B cell (primary cell): Measurements from ENCODE around the gene ABLIM1. TPM values are rescaled to one million over a fixed set of nuclear protein-coding genes. Genes with fewer than 3 reads are reported as not detected.
A peak's percentile ranks its signal among the peaks of the same experiment; 100 is the strongest.

ENCODE experiments used
- ATAC-seq: fragments of 200-7000 bp; cut with Tn5 transposase; one replicate; pipeline ENCODE4 v1.10.0; 2021; ENCODE audit warnings: low read depth, mild to moderate bottlenecking, moderate number of reproducible peaks, moderate library complexity
- CTCF ChIA-PET: fragments of 350-600 bp; sonication (Branson Sonifier 250); formaldehyde crosslinking; loops from one replicate; lab custom pipeline; 2021; ENCODE audit warnings: antibody characterized with exemption, inconsistent platforms; lab: Charles Lee
- POLR2A ChIA-PET: fragments of 350-600 bp; sonication (Branson Sonifier 250); formaldehyde crosslinking; loops from one replicate; lab custom pipeline; 2021; ENCODE audit warnings: antibody characterized with exemption; lab: Charles Lee
- DNase-seq: peaks from one replicate; pipeline ENCODE4 v3.0.0; 2013
- H2AFZ ChIP-seq: 2 replicates; pipeline ENCODE4 v1.6.1; 2012; ENCODE audit warnings: mild to moderate bottlenecking, low read depth, low read length; ENCODE audit not compliant: insufficient read depth, poor library complexity, severe bottlenecking
- H3K27ac ChIP-seq, 2 donors: 1 replicate in 1 of 2; 2 replicates in 1 of 2; pipeline ENCODE4 v1.5.1; 2012 to 2013; ENCODE audit warnings: low read length in 2 of 2, mild to moderate bottlenecking in 2 of 2, moderate library complexity in 1 of 2
- H3K27me3 ChIP-seq, 4 experiments: fragments of 200-600 bp in 1 of 4; sonication (generic) in 1 of 4; replicated peaks in 1 of 4; 1 replicate in 2 of 4; 2 replicates in 2 of 4; pipeline versions ENCODE4 v1.6.1 to v1.7.0; 2013 to 2016; ENCODE audit warnings: low read length in 3 of 4, mild to moderate bottlenecking in 2 of 4, mixed read lengths in 1 of 4, moderate library complexity in 1 of 4; ENCODE audit not compliant: insufficient read depth in 4 of 4, control insufficient read depth in 3 of 4; ENCODE audit errors: control extremely low read depth in 1 of 4
- H3K36me3 ChIP-seq, 2 experiments: replicated peaks in 1 of 2; 1 replicate in 1 of 2; 2 replicates in 1 of 2; pipeline versions ENCODE4 v1.6.1 to v1.7.1; 2013; ENCODE audit warnings: low read length in 1 of 2; ENCODE audit not compliant: insufficient read depth in 2 of 2, control insufficient read depth in 1 of 2; ENCODE audit errors: control extremely low read depth in 1 of 2, extremely low read depth in 1 of 2
- H3K4me1 ChIP-seq, 2 donors: fragments of 200-600 bp in 1 of 2; sonication (generic) in 1 of 2; 1 replicate in 1 of 2; 2 replicates in 1 of 2; pipeline versions ENCODE4 v1.5.1 to v1.6.1; 2013 to 2017; ENCODE audit warnings: low read length in 2 of 2; ENCODE audit not compliant: control insufficient read depth in 2 of 2, insufficient read depth in 2 of 2
- H3K4me2 ChIP-seq: replicated peaks from 2 replicates; pipeline ENCODE3; 2012; ENCODE audit warnings: mild to moderate bottlenecking, low read depth, low read length; ENCODE audit not compliant: poor library complexity, severe bottlenecking
- H3K4me3 ChIP-seq, 5 experiments: fragments of 200-600 bp in 1 of 5; sonication (generic) in 1 of 5; 1 replicate in 3 of 5; 2 replicates in 2 of 5; pipeline versions ENCODE4 v1.5.1 to v1.7.0; 2011 to 2016; ENCODE audit warnings: low read length in 4 of 5, mild to moderate bottlenecking in 4 of 5, low read depth in 2 of 5, control low read depth in 1 of 5, moderate library complexity in 1 of 5; ENCODE audit not compliant: insufficient read depth in 1 of 5; ENCODE audit errors: control extremely low read depth in 1 of 5, extremely low read depth in 1 of 5
- H3K79me2 ChIP-seq: fragments of 200-600 bp; sonication (generic); one replicate; pipeline ENCODE4 v1.6.0; 2016; ENCODE audit warnings: low read length; ENCODE audit not compliant: control insufficient read depth, insufficient read depth
- H3K9ac ChIP-seq: fragments of 200-600 bp; sonication (generic); 2 replicates; pipeline ENCODE4 v1.6.1; 2017; ENCODE audit warnings: mild to moderate bottlenecking, low read length, moderate library complexity
- H3K9me3 ChIP-seq, 3 donors: one replicate each; pipeline versions ENCODE4 v1.6.1 to v1.7.1; 2013; ENCODE audit warnings: low read length in 2 of 3; ENCODE audit not compliant: control insufficient read depth in 2 of 3, insufficient read depth in 1 of 3; ENCODE audit errors: control extremely low read depth in 1 of 3
- H4K20me1 ChIP-seq: 2 replicates; pipeline ENCODE4 v1.6.0; 2012; ENCODE audit warnings: mild to moderate bottlenecking, low read length; ENCODE audit not compliant: insufficient read depth, control insufficient read depth, poor library complexity, severe bottlenecking
- H3K27ac Mint-ChIP-seq: one replicate; pipeline ENCODE4 v1.8.0; 2021; ENCODE audit warnings: mixed read lengths
- H3K27me3 Mint-ChIP-seq: one replicate; pipeline ENCODE4 v1.8.0; 2021; ENCODE audit warnings: mixed read lengths
- H3K4me1 Mint-ChIP-seq: one replicate; pipeline ENCODE4 v1.8.0; 2021; ENCODE audit warnings: mixed read lengths
- H3K4me3 Mint-ChIP-seq: one replicate; pipeline ENCODE4 v1.8.0; 2021; ENCODE audit warnings: mixed read lengths
- H3K9me3 Mint-ChIP-seq: one replicate; pipeline ENCODE4 v1.8.0; 2022; ENCODE audit warnings: mixed read lengths; ENCODE audit not compliant: insufficient read depth
- EZH2 ChIP-seq: IDR thresholded peaks from 2 replicates; pipeline ENCODE4 v1.6.1; 2012; ENCODE audit warnings: borderline replicate concordance, low read depth, mild to moderate bottlenecking, moderate library complexity, low read length; ENCODE audit not compliant: insufficient read depth, poor library complexity, severe bottlenecking
- WGBS: methylation state at CpG from one replicate; pipeline ENCODE4 v1.1.5; 2013; ENCODE audit warnings: missing lambda C conversion rate; ENCODE audit not compliant: insufficient coverage; 5-methylcytosine and 5-hydroxymethylcytosine counted together
- intact Hi-C: fragments of 100-400 bp; cut with micrococcal nuclease; formaldehyde crosslinking; loops from one replicate; pipeline ENCODE4 v1.10.0; 2022
- polyA plus RNA-seq: library from polyadenylated mRNA; depleted of rRNA; stranded (reverse); fragments of >200 nt; gene quantifications from 2 replicates; pipeline ENCODE4 v1.2.3, GENCODE V29; 2012
- total RNA-seq, 2 donors: library from RNA; stranded (reverse); fragments of 120-200 nt in 1 of 2; gene quantifications; 1 replicate in 1 of 2; 2 replicates in 1 of 2; pipeline versions ENCODE4 v1.2.3 to v1.2.4, GENCODE V29; 2013 to 2022
- TF ChIP-seq, protein P1 (sequence below): fragments of 200-600 bp; IDR thresholded peaks from one replicate; pipeline ENCODE4 v1.8.0; 2022; ENCODE audit warnings: antibody characterized with exemption, mild to moderate bottlenecking

The ABLIM1 gene
- total and polyA plus RNA-seq, 2 donors (not counting 1 experiment from before 2014, with no cell fraction given): 55.6 to 148 TPM

DNA sequence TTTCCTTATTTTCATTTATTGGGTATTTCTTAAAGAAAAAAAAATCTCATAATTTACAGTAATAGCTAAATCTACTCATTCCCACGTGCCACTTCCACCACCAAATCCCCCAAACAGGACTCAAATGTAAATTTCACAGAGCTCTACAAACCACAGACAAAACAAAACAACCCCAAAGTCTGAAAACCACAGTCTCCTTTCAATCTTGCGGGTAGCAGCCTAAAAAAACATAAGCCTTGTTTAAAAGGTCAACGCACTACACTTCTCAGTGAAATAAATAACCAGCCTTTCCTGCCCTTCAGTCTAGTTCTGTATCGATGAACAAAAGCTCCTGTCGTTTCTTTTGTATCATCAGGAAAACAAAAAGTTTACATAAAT is 132.0 kb downstream of the ABLIM1 start:
- H3K36me3 ChIP-seq: peaks cover 0 to 2% of the 10 kb centered on the region in 2 experiments
- peaks cover 64% of the 10 kb centered on the region for H3K4me1 Mint-ChIP-seq
- peak overlapping the region; percentile 64 to 84 (median 79) for H3K4me3 ChIP-seq
- H3K27ac Mint-ChIP-seq: peak overlapping the region; percentile 99
- peaks cover 47 to 57% of the 10 kb centered on the region in 2 donors for H3K4me1 ChIP-seq
- peaks cover 31% of the 10 kb centered on the region for H4K20me1 ChIP-seq
- ChIA-PET POLR2A (interaction anchor here (0.7 to 3.4 kb wide), 6 partner anchors 9 to 296 kb away, joined by 3 to 44 read pairs (median 8); partner anchors contain the start of gene FHIP2A), CTCF (interaction anchor here (1.2 to 16.9 kb wide), 10 partner anchors 10 to 168 kb away, joined by 3 to 212 read pairs (median 6); no protein-coding TSS in a partner anchor)
- DNase-seq (peak; percentile 60), ATAC-seq (peak; percentile 36)
- no peaks in the 10 kb centered on the region for H3K9me3 Mint-ChIP-seq
- no peak for TF ChIP-seq EZH2
- TF ChIP-seq, protein P1, sequence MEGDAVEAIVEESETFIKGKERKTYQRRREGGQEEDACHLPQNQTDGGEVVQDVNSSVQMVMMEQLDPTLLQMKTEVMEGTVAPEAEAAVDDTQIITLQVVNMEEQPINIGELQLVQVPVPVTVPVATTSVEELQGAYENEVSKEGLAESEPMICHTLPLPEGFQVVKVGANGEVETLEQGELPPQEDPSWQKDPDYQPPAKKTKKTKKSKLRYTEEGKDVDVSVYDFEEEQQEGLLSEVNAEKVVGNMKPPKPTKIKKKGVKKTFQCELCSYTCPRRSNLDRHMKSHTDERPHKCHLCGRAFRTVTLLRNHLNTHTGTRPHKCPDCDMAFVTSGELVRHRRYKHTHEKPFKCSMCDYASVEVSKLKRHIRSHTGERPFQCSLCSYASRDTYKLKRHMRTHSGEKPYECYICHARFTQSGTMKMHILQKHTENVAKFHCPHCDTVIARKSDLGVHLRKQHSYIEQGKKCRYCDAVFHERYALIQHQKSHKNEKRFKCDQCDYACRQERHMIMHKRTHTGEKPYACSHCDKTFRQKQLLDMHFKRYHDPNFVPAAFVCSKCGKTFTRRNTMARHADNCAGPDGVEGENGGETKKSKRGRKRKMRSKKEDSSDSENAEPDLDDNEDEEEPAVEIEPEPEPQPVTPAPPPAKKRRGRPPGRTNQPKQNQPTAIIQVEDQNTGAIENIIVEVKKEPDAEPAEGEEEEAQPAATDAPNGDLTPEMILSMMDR: no peak
- peak overlapping the region; percentile 84 for H3K4me2 ChIP-seq
- H3K9ac ChIP-seq: peak overlapping the region; percentile 86
- H3K9me3 ChIP-seq: no peaks in the 10 kb centered on the region
- peak overlapping the region; percentile 79 to 96 for H3K27ac ChIP-seq
- peaks cover 50% of the 10 kb centered on the region for H3K79me2 ChIP-seq
- H3K27me3 ChIP-seq: no peaks in the 10 kb centered on the region
- H3K4me3 Mint-ChIP-seq: peak overlapping the region; percentile 95
- WGBS: 0% methylated on average over 4 of the region's 5 CpGs
- no peaks in the 10 kb centered on the region for H3K27me3 Mint-ChIP-seq
- H2AFZ ChIP-seq: peak overlapping the region; percentile 64
- intact Hi-C loops: loop anchor here (1.0 to 10.0 kb wide), 7 partner anchors 10 to 566 kb away; partner anchors contain the start of genes ATRNL1 and FHIP2A

DNA sequence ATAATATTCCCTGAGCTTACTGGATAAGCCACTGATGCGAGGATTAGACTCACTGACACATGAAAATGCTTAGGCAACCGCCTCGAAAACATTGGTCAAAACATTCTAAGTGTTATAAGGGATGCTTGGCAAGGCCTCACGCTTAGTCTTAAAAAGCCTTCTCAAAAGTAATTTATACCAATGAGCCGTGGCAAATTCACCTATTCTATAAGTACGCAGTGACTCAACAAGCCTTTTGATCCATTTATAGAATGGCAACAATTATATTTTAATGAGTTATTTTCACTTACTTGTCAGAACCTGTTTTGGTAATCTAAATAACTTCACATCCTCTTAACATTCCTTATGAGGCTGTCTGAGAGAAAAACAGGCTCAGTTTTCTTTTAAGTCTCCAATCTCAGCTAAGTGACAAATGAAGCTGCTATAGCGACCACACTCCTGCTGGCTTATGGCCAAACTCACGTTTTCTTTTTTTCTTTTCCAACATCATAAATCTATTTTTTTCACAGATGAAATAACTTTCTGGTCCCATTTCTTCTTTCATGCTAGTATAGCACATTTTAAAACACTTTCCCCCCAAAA is 132.6 kb downstream of the ABLIM1 start:
- ChIA-PET POLR2A (interaction anchor here (0.7 to 3.4 kb wide), 4 partner anchors 9 to 54 kb away, joined by 3 to 44 read pairs (median 11); no protein-coding TSS in a partner anchor), CTCF (interaction anchor here (0.9 to 16.9 kb wide), 8 partner anchors 9 to 70 kb away, joined by 3 to 212 read pairs (median 8); no protein-coding TSS in a partner anchor)
- H4K20me1 ChIP-seq: peaks cover 37% of the 10 kb centered on the region
- peaks cover 0 to 5% of the 10 kb centered on the region in 2 experiments for H3K36me3 ChIP-seq
- peaks cover 48 to 62% of the 10 kb centered on the region in 2 donors for H3K4me1 ChIP-seq
- 36% methylated on average over 5 of the region's 8 CpGs for WGBS
- H3K27ac Mint-ChIP-seq: peak overlapping the region; percentile 99
- H3K79me2 ChIP-seq: peaks cover 56% of the 10 kb centered on the region
- intact Hi-C loops: loop anchor here (5.0 to 10.0 kb wide), 2 partner anchors 299 to 567 kb away; partner anchors contain the start of genes ATRNL1 and FHIP2A
- peak overlapping the region; percentile 95 for H3K4me3 Mint-ChIP-seq
- no peaks in the 10 kb centered on the region for H3K9me3 ChIP-seq
- peak overlapping the region; percentile 64 to 84 (median 79) for H3K4me3 ChIP-seq
- peak overlapping the region; percentile 79 to 96 for H3K27ac ChIP-seq
- no peaks in the 10 kb centered on the region for H3K27me3 ChIP-seq
- no peak overlapping the region for H2AFZ ChIP-seq
- TF ChIP-seq, protein P1: no peak
- TF ChIP-seq EZH2: no peak
- peaks cover 68% of the 10 kb centered on the region for H3K4me1 Mint-ChIP-seq
- H3K9me3 Mint-ChIP-seq: no peaks in the 10 kb centered on the region
- H3K4me2 ChIP-seq: peak overlapping the region; percentile 84
- DNase-seq (no peak), ATAC-seq (no peak)
- peak overlapping the region; percentile 86 for H3K9ac ChIP-seq
- no peaks in the 10 kb centered on the region for H3K27me3 Mint-ChIP-seq
